H9 (cell line): ENCODE results near the gene TBX5. TPM values are rescaled to one million over a fixed set of nuclear protein-coding genes. Genes with fewer than 3 reads are reported as not detected.

Source experiments
- DNase-seq: peaks from one replicate; pipeline ENCODE4 v3.0.0-alpha.2; 2017
- H2AFZ ChIP-seq: one replicate; pipeline ENCODE4 v1.6.1; 2013; ENCODE audit warnings: mild to moderate bottlenecking, low read length, control low read depth, moderate library complexity
- H2AK5ac ChIP-seq: 2 replicates; pipeline ENCODE4 v1.6.1; 2013; ENCODE audit warnings: low read length, control low read depth, mixed read lengths; ENCODE audit not compliant: insufficient read length
- H2BK120ac ChIP-seq: one replicate; pipeline ENCODE4 v1.6.1; 2013; ENCODE audit warnings: low read depth, mild to moderate bottlenecking, low read length, control low read depth, inconsistent platforms; ENCODE audit not compliant: poor library complexity, severe bottlenecking
- H2BK12ac ChIP-seq: 2 replicates; pipeline ENCODE4 v1.6.1; 2013; ENCODE audit warnings: low read length, control low read depth, mixed read lengths, low read depth; ENCODE audit not compliant: insufficient read length
- H2BK15ac ChIP-seq: 2 replicates; pipeline ENCODE4 v1.6.1; 2013; ENCODE audit warnings: low read depth, low read length, control low read depth
- H2BK20ac ChIP-seq: one replicate; pipeline ENCODE4 v1.6.1; 2013; ENCODE audit warnings: low read depth, mild to moderate bottlenecking, low read length, control low read depth, inconsistent platforms; ENCODE audit not compliant: poor library complexity, severe bottlenecking
- H2BK5ac ChIP-seq: 2 replicates; pipeline ENCODE4 v1.6.1; 2013; ENCODE audit warnings: low read length, control low read depth, mixed read lengths; ENCODE audit not compliant: insufficient read length
- H3K14ac ChIP-seq: 2 replicates; pipeline ENCODE4 v1.6.1; 2013; ENCODE audit warnings: low read length, control low read depth; ENCODE audit not compliant: insufficient read depth
- H3K18ac ChIP-seq: 2 replicates; pipeline ENCODE4 v1.6.1; 2013; ENCODE audit warnings: low read depth, mild to moderate bottlenecking, mixed read lengths, low read length, control low read depth; ENCODE audit not compliant: insufficient read length
- H3K23ac ChIP-seq: 2 replicates; pipeline ENCODE4 v1.6.1; 2013; ENCODE audit warnings: low read length, control low read depth, mixed read lengths, low read depth; ENCODE audit not compliant: insufficient read length
- H3K23me2 ChIP-seq: 2 replicates; pipeline ENCODE4 v1.6.1; 2013; ENCODE audit warnings: low read depth, mild to moderate bottlenecking, mixed read lengths, low read length, control low read depth; ENCODE audit not compliant: insufficient read length, poor library complexity, severe bottlenecking
- H3K27ac ChIP-seq: 2 replicates; pipeline ENCODE4 v1.5.1; 2013; ENCODE audit warnings: low read length, control low read depth, mixed read lengths, low read depth; ENCODE audit not compliant: insufficient read length
- H3K27me3 ChIP-seq: 2 replicates; pipeline ENCODE4 v1.6.1; 2013; ENCODE audit warnings: low read length, control low read depth, inconsistent platforms; ENCODE audit not compliant: insufficient read depth
- H3K4ac ChIP-seq: 2 replicates; pipeline ENCODE4 v1.6.1; 2013; ENCODE audit warnings: low read depth, mild to moderate bottlenecking, control low read depth, inconsistent platforms, low read length, moderate library complexity
- H3K4me1 ChIP-seq: 2 replicates; pipeline ENCODE4 v1.6.1; 2013; ENCODE audit warnings: low read length, control low read depth, inconsistent platforms; ENCODE audit not compliant: insufficient read depth
- H3K4me2 ChIP-seq: 2 replicates; pipeline ENCODE4 v1.6.1; 2013; ENCODE audit warnings: low read length, control low read depth, mixed read lengths; ENCODE audit not compliant: insufficient read length, insufficient read depth
- H3K56ac ChIP-seq: 2 replicates; pipeline ENCODE4 v1.6.1; 2013; ENCODE audit warnings: low read depth, mild to moderate bottlenecking, mixed read lengths, low read length, control low read depth; ENCODE audit not compliant: insufficient read length
- H3K79me1 ChIP-seq: 2 replicates; pipeline ENCODE4 v1.6.1; 2013; ENCODE audit warnings: low read depth, mild to moderate bottlenecking, moderate library complexity, low read length, control low read depth, inconsistent platforms; ENCODE audit not compliant: insufficient read depth, poor library complexity, severe bottlenecking
- H3K79me2 ChIP-seq: 2 replicates; pipeline ENCODE4 v1.6.1; 2013; ENCODE audit warnings: low read length, control low read depth, inconsistent platforms; ENCODE audit not compliant: insufficient read depth
- H3K9ac ChIP-seq: 2 replicates; pipeline ENCODE4 v1.6.1; 2013; ENCODE audit warnings: low read length, control low read depth, mixed read lengths; ENCODE audit not compliant: insufficient read length; ENCODE audit errors: extremely low read depth
- H3K9me3 ChIP-seq: one replicate; pipeline ENCODE4 v1.6.1; 2013; ENCODE audit warnings: low read depth, low read length, inconsistent platforms; ENCODE audit not compliant: control insufficient read depth
- H3T11ph ChIP-seq: one replicate; pipeline ENCODE4 v1.6.1; 2013; ENCODE audit warnings: mild to moderate bottlenecking, low read length, control low read depth, inconsistent platforms
- H4K20me1 ChIP-seq: one replicate; pipeline ENCODE4 v1.6.1; 2013; ENCODE audit not compliant: control insufficient read depth, insufficient read length, insufficient read depth
- H4K5ac ChIP-seq: 2 replicates; pipeline ENCODE4 v1.6.1; 2013; ENCODE audit warnings: low read depth, mild to moderate bottlenecking, mixed read lengths, low read length, control low read depth; ENCODE audit not compliant: insufficient read length
- H4K8ac ChIP-seq: replicated peaks from 2 replicates; pipeline ENCODE4 v1.6.1; 2013; ENCODE audit warnings: low read length, control low read depth, mixed read lengths, low read depth; ENCODE audit not compliant: insufficient read length
- H4K91ac ChIP-seq: 2 replicates; pipeline ENCODE4 v1.6.1; 2013; ENCODE audit warnings: low read depth, mild to moderate bottlenecking, moderate library complexity, mixed read lengths, low read length, control low read depth; ENCODE audit not compliant: insufficient read length
- H3K27ac Mint-ChIP-seq, 3 experiments: 2 replicates in 2 of 3; 3 replicates in 1 of 3; pipeline ENCODE4 v1.8.0; 2020 to 2021; ENCODE audit warnings: mixed read lengths in 3 of 3, mild to moderate bottlenecking in 1 of 3, moderate library complexity in 1 of 3
- H3K27me3 Mint-ChIP-seq: 2 replicates; pipeline ENCODE4 v1.8.0; 2021; ENCODE audit warnings: low read depth, mild to moderate bottlenecking, moderate library complexity, mixed read lengths
- H3K36me3 Mint-ChIP-seq, 3 experiments: 2 replicates in 2 of 3; 3 replicates in 1 of 3; pipeline ENCODE4 v1.8.0; 2020 to 2021; ENCODE audit warnings: low read depth in 3 of 3, mixed read lengths in 3 of 3; ENCODE audit not compliant: insufficient read depth in 1 of 3
- H3K4me1 Mint-ChIP-seq, 2 experiments: 2 replicates each; pipeline ENCODE4 v1.8.0; 2020; ENCODE audit warnings: mixed read lengths in 2 of 2
- H3K4me3 Mint-ChIP-seq, 2 experiments: 2 replicates in 1 of 2; 3 replicates in 1 of 2; pipeline ENCODE4 v1.8.0; 2020 to 2021; ENCODE audit warnings: mild to moderate bottlenecking in 2 of 2, mixed read lengths in 2 of 2, moderate library complexity in 1 of 2
- H3K9me3 Mint-ChIP-seq, 2 experiments: 2 replicates in 1 of 2; 3 replicates in 1 of 2; pipeline ENCODE4 v1.8.0; 2020; ENCODE audit warnings: mild to moderate bottlenecking in 2 of 2, mixed read lengths in 2 of 2, moderate library complexity in 1 of 2
- CTCF ChIP-seq: fragments of 200-600 bp; sonication (generic); conservative IDR thresholded peaks from 3 replicates; pipeline ENCODE4 v1.8.0; 2021; ENCODE audit warnings: antibody characterized with exemption, mild to moderate bottlenecking
- whole genome bisulfite sequencing: extraction: QIAGEN DNeasy Blood & Tissue Kit; methylation state at CpG from one replicate; pipeline ENCODE4 v1.1.7; 2013; ENCODE audit warnings: missing lambda C conversion rate, low lambda C conversion rate, mixed read lengths; ENCODE audit not compliant: insufficient read length; ENCODE audit errors: extremely low coverage; 5-methylcytosine and 5-hydroxymethylcytosine counted together
- total RNA-seq: library from RNA; stranded (reverse); gene quantifications from 2 replicates; pipeline ENCODE4 v1.2.1, GENCODE V29; 2021

TBX5 gene
- total RNA-seq, 1 experiment from 2014 or later = not detected

GRCh38 chr12:114395233-114395632, 10.7 kb downstream of the TBX5 start:
- H3K14ac ChIP-seq = no peak overlapping the region
- TF ChIP-seq CTCF = no peak
- H2BK20ac ChIP-seq = no peak overlapping the region
- no CpG with 5 or more reads among the region's 6 CpGs for WGBS
- H3K4me1 ChIP-seq = peaks cover 2% of the 10 kb centered on the region; the same call in 1 of the 2 replicates
- no peaks in the 10 kb centered on the region; a peak in 1 of 7 replicates for H3K36me3 Mint-ChIP-seq
- no peak overlapping the region for H2BK15ac ChIP-seq
- no peak overlapping the region for H4K5ac ChIP-seq
- no peaks in the 10 kb centered on the region for H3K23me2 ChIP-seq
- H3K9me3 Mint-ChIP-seq = no peaks in the 10 kb centered on the region; a peak in 1 of 5 replicates
- H2BK120ac ChIP-seq = no peak overlapping the region
- no peak overlapping the region for H3K56ac ChIP-seq
- H3K23ac ChIP-seq = no peak overlapping the region
- H2BK12ac ChIP-seq = no peak overlapping the region
- H2BK5ac ChIP-seq = no peak overlapping the region
- no peaks in the 10 kb centered on the region for H4K20me1 ChIP-seq
- H3K9ac ChIP-seq = no peak overlapping the region
- no peak overlapping the region for H3T11ph ChIP-seq
- peaks cover 98% of the 10 kb centered on the region for H3K27me3 Mint-ChIP-seq
- no peaks in the 10 kb centered on the region for H3K79me2 ChIP-seq
- no peak overlapping the region for H4K8ac ChIP-seq
- peaks cover 67% of the 10 kb centered on the region for H3K27me3 ChIP-seq
- no peak overlapping the region for H4K91ac ChIP-seq
- no peak overlapping the region for H2AFZ ChIP-seq
- H3K4ac ChIP-seq = no peak overlapping the region
- H3K9me3 ChIP-seq = no peaks in the 10 kb centered on the region
- peak overlapping the region; percentile 35 for H3K4me2 ChIP-seq
- no peak for DNase-seq
- H3K27ac Mint-ChIP-seq = no peak overlapping the region
- H3K18ac ChIP-seq = no peak overlapping the region
- H3K4me3 Mint-ChIP-seq = peak overlapping the region in 1 of 2 experiments; percentile 79; a peak in 2 of 5 replicates
- H2AK5ac ChIP-seq = no peak overlapping the region
- H3K79me1 ChIP-seq = no peaks in the 10 kb centered on the region
- no peak overlapping the region for H3K27ac ChIP-seq
- peaks cover 45 to 59% of the 10 kb centered on the region in 2 experiments for H3K4me1 Mint-ChIP-seq
